ENCODE data around the gene CIITA. TPM values are rescaled to one million over a fixed set of nuclear protein-coding genes. Genes with fewer than 3 reads are reported as not detected.

Gene CIITA
- total RNA-seq, 2 donors from 2014 or later = 3.2 to 3.4 TPM

DNA sequence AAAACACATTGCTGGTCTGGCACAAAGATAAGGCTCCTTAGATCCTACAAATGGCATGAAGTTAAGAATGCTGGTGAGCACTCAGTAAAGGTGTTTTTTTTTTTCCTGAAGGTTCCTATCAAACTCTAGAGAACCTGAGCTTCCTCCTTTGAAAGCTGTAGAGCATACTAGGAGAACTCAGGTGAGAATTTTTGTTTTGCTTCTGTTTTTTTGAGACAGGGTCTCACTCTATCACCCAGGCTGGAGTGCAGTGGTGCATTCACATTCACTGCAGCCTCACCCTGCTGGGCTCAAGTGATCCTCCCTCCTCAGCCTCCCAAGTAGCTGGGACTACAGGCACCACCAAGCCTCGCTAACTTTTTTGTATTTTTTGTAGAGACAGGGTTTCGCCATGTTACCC is 21.0 kb upstream of the CIITA start:
- H3K4me1 ChIP-seq = no peaks in the 10 kb centered on the region
- H3K27me3 ChIP-seq = no peaks in the 10 kb centered on the region
- H3K4me3 ChIP-seq = no peak overlapping the region
- no peaks in the 10 kb centered on the region for H3K36me3 ChIP-seq
- no peak for DNase-seq (ENCODE audit: low spot score)
- H3K27ac ChIP-seq = no peak overlapping the region
- TF ChIP-seq, protein P1, sequence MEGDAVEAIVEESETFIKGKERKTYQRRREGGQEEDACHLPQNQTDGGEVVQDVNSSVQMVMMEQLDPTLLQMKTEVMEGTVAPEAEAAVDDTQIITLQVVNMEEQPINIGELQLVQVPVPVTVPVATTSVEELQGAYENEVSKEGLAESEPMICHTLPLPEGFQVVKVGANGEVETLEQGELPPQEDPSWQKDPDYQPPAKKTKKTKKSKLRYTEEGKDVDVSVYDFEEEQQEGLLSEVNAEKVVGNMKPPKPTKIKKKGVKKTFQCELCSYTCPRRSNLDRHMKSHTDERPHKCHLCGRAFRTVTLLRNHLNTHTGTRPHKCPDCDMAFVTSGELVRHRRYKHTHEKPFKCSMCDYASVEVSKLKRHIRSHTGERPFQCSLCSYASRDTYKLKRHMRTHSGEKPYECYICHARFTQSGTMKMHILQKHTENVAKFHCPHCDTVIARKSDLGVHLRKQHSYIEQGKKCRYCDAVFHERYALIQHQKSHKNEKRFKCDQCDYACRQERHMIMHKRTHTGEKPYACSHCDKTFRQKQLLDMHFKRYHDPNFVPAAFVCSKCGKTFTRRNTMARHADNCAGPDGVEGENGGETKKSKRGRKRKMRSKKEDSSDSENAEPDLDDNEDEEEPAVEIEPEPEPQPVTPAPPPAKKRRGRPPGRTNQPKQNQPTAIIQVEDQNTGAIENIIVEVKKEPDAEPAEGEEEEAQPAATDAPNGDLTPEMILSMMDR (IDR thresholded peaks at IDR 0.05) = no peak
- H3K9me3 ChIP-seq = no peaks in the 10 kb centered on the region

DNA sequence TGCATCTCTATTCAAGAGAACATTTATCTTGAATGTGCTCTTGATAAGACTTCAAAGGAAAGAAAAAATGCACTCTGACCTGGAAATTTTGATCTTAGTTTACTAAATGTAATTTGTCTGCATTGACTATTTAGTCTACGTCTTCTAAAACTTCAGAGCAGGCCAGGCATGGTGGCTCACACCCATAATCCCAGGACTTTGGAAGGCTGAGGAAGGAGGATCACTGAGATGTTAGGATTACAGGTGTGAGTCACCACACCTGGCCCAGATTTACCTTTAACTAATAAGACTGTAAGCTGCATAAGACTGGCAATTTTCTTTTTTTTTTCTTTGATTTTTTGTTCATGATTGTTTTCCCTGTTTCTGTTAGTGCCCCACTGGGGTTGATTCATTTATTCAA is 18.8 kb upstream of the CIITA start:
- Histone ChIP-seq H3K36me3 (no peaks in the 10 kb centered on the region), H3K27ac (no peak overlapping the region), H3K4me3 (no peak overlapping the region), H3K4me1 (no peaks in the 10 kb centered on the region), H3K27me3 (no peaks in the 10 kb centered on the region), H3K9me3 (no peaks in the 10 kb centered on the region)
- DNase-seq (ENCODE audit: low spot score) = no peak
- TF ChIP-seq, protein P1 (IDR thresholded peaks at IDR 0.05) = no peak

DNA sequence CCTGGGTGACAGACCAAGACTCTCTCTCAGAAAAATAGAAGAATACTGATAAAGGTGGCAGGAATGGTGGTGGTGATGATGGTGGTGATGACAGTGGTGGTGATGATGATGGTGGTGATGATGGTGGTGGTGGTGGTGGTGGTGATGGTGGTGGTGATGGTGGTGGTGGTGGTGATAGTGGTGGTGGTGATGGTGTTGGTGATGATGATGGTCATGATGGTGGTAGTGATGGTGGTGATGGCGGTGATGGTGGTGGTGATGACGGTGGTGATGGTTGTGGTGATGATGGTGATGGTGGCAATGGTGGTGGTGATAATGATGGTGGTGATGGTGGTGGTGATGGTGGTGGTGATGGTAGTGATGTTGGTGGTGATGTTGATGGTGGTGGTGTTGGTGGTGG is 18.0 kb upstream of the CIITA start:
- Histone ChIP-seq H3K9me3 (no peaks in the 10 kb centered on the region), H3K4me3 (no peak overlapping the region), H3K27me3 (no peaks in the 10 kb centered on the region), H3K27ac (no peak overlapping the region), H3K4me1 (no peaks in the 10 kb centered on the region), H3K36me3 (no peaks in the 10 kb centered on the region)
- no peak for DNase-seq (ENCODE audit: low spot score)
- TF ChIP-seq, protein P1 (IDR thresholded peaks at IDR 0.05) = no peak

DNA sequence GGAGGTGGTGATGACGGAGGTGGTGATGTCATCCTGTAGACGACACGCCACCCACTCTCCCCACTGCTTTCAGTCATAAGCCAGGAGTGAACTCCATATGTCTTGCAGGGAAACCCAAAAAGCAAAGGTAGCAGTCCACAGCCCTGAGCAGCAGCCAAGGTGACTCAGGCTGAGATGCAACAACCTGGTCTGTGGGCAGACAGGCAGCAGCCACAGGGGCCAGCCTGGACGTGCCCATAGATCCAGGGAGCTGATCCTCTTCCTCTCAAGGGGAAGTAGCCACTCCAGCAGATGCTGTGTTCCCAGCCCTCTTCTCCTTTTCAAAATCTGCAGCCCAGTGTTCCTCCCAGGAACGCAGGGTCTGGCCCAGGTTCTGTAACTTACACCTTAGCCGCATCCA is 17.3 kb upstream of the CIITA start:
- Histone ChIP-seq H3K4me1 (no peaks in the 10 kb centered on the region), H3K4me3 (no peak overlapping the region), H3K27me3 (no peaks in the 10 kb centered on the region), H3K36me3 (no peaks in the 10 kb centered on the region), H3K27ac (no peak overlapping the region), H3K9me3 (no peaks in the 10 kb centered on the region)
- DNase-seq (ENCODE audit: low spot score) = no peak
- TF ChIP-seq, protein P1 (IDR thresholded peaks at IDR 0.05) = no peak

DNA sequence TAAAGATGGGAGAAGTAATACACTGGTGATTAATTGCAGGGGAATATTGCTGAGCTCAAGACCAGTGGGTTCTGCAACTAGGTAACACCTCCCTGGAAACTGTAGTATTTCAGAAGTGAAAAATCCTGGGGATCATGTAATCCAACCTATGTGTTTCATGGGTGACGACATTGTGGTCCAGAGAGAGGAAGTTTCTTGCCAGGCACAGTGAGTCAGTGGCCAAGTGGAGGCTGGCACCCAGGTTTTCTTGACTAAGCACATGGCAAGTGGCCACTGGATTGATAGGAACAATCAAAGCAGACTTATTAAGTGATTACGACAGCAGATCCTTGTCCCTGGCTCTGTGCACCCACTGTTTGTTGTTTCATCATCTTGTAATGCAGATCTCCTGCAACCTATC is 14.6 kb upstream of the CIITA start:
- Histone ChIP-seq H3K27me3 (no peaks in the 10 kb centered on the region), H3K9me3 (no peaks in the 10 kb centered on the region), H3K27ac (no peak overlapping the region), H3K36me3 (no peaks in the 10 kb centered on the region), H3K4me3 (no peak overlapping the region), H3K4me1 (no peaks in the 10 kb centered on the region)
- peak; percentile 79 for DNase-seq (ENCODE audit: low spot score)
- TF ChIP-seq, protein P1 (IDR thresholded peaks at IDR 0.05) = no peak
